ENCODE data around the gene ORM2.

The ORM2 gene

DNA sequence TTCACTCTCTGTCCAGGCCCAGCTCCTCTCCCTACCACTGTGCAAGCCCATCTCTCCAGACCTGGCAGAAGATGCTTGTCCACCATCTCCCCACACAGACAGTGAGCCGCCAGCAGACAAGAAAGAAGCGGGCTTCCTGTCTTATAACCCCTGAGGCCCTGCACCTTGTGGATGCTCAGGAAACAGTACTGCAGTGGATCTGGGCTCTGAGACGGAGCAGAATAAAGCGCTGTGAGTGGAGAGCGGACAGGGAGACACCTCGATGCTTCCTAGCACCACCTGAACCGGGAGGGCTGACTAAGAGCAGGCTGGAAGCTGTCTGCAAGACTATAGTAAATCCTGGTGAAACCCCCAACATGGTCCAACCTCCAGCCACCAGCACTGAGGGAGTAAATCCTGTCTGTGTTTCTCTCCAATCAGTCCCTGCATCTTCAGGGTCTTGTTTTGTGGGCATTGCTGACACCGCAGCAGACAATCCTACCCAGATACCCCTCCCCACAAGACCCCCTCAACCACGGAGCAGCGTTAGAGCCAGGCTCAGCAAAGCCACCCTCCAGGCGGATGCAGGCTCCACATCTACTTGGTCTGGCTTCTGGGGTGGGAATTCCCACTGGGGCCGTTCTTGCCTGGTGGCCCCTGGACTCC, 18.7 kb downstream of the ORM2 start:
- no peak for DNase-seq (ENCODE audit: low read depth in 1 of 2, low spot score in 1 of 2)

DNA sequence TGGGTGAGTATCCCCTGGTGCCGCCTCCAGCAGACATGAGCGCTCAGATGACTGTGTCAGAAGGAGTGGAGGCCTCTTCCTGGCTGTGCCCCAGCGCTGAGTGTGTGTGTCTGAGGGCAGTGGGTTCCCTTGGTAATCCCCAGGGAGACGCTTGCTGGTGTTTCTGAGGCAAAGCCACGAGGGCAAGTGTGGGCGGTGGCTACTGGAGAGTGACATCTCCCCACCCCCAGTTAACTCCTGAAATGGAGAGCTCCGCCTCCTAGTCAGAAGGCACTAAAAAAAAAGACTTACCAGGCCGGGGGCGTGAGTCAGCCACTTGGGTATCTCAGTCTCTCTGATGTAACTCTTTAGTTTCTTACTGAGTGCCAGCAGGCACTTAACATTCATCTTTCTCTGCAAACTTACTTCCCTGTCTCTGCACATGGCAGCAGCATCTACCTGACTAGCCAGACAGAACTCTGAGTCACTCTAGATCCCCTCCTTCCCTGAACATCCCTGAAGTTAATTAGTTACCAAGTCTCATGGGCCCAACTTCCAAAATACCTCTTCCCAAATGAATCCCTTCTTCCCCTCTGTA, 19.3 kb downstream of the ORM2 start:
- peak in 1 of 2 donors; percentile 75 for DNase-seq (ENCODE audit: low read depth in 1 of 2, low spot score in 1 of 2)

DNA sequence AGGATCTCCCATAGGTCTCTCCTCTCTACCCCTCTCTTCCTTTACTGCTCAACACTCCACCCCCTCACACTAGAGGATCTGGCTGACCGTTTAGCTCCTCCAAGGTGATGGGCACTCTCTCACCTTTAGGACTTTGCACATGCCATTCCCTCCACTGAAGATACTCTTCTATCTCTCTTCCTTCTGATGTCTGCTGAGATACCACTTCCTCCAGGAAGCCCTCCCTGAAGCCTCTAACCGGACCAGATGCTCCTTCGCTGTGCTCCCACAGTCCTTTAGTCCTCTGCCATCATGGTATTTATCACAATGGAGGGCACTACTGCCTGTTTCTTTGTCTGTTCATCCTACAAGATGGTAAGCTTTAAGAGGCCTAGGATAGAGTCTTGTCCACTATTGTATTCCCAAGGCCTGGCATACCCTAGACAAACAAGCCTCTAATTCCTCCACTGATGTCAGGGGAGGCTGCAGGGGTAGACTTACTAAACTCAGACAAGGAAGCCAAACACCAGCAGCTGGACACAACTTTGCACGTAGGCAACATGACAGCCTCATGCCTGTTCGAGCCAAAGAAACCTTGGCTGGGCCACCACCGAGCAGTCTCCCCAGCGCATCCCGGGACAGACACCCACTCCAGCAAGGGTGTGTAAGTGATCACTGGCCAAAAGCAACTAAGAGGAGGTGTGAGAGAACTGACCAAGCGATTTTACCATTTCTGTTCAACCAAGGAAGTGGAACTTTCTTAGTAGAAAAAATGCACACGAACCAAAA, 20.2 kb downstream of the ORM2 start:
- no peak for DNase-seq (ENCODE audit: low read depth in 1 of 2, low spot score in 1 of 2)

DNA sequence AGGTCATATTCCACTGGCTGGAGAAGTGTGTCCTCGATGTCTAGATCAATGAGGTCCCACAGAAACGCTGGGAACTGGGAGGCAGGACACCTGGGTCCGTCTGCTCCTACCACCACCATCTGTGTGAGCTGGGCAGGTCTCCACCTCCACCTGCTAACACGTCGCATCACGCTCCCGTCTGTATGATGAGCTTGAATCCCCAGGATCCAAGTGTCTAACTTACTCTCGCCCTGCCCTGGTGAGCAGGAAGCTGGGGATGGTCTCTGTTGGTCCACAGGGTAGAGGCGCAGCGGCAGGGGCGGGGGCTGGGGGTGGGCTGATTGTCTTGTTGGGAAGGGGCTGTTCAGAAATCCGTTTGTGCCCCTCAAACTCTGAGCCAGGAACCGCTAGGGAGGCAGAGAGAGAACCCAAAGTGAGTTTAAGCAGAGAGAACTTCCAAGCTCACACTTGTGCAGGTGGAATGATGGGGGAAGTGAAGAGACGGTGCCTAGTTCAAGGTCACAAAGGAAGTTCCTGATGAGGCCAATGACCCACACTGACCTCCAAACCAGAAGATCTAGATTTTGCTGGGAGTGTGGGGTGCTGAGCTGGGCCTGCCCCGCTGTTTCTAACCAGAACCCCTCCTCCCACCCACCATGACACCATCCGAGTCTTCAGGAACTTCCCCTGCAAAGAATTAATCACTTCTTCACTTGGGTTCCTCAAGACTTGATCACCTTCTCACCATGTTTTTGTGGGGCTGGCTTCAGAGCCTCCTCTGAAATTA, 21.1 kb downstream of the ORM2 start:
- no peak for DNase-seq (ENCODE audit: low read depth in 1 of 2, low spot score in 1 of 2)

DNA sequence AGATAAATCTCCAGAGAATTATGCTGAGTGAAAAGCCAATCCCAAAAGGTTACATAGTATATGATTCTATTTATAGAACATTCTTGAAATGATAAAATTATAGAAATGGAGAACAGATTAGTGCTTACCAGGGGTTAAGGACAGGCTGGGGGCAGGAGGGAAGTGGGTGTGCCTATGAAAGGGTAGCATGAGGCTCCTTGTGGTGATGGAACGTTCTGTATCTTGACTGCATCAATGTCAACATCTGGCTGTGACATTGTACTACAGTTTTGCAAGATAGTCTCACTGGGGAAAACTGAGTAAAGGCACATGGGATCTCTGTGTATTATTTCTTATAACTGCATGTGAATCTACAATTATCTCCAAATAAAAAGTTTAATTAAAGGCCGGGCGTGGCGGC, 22.3 kb downstream of the ORM2 start:
- DNase-seq (ENCODE audit: low read depth in 1 of 2, low spot score in 1 of 2), result no peak

DNA sequence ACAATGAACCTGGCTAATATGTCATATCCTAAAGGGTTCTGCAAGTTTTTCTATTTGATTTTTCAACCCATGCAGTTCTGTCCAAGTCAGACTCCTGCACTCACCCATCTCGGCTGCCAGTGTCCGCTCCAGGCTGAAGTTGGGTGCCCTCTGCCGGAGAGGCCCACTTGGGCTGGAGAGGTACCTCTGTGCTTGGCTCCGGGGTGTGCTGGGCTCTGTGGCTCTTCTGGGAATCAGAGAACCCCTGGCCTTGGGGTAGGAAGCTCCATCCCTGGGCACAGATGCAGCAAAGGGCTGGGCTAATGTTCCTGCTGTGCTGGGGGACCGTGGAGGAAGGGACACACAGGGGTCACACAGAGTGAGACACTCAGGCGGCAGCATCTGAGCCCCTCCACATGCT, 26.2 kb downstream of the ORM2 start:
- DNase-seq (ENCODE audit: low read depth in 1 of 2, low spot score in 1 of 2), result no peak

DNA sequence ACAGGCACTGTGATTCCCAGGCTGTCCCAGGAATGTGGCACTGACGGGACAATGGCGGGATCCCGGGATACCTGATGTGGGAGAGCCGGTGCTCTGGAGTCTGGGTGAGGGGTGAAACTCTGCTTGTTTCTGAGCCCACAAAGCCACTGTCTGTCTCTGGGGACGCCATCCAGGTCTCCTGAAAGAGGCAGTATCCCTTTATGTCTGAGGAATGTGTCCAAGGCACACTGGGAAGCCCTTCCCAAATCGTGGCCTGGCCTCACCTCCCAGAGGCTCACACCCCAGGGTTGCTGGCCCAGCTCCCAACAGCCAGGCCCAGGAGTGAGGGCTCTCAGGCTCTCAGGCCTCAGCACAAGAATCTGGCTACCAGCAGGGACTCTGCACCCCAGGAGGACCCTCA, 27.1 kb downstream of the ORM2 start:
- DNase-seq (ENCODE audit: low read depth in 1 of 2, low spot score in 1 of 2), result no peak

DNA sequence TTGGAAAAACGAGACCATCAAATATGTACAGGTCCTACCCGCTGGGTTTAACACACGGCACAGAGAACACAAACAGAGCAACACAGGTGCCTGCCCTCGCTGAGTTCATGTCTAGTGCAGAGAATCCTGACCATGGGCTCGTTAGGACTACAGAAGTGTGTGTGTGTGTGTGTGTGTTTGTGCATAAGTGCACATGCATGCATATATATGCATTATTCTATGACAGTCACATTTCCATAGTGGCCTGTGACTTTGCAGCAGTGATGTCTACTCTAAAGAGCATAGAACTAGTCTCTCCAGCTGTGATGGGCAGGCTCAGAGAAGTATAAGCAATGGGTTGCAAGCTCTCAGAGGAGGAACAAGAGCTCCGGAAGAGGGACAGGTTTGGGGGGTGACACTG, 27.7 kb downstream of the ORM2 start:
- no peak for DNase-seq (ENCODE audit: low read depth in 1 of 2, low spot score in 1 of 2)

DNA sequence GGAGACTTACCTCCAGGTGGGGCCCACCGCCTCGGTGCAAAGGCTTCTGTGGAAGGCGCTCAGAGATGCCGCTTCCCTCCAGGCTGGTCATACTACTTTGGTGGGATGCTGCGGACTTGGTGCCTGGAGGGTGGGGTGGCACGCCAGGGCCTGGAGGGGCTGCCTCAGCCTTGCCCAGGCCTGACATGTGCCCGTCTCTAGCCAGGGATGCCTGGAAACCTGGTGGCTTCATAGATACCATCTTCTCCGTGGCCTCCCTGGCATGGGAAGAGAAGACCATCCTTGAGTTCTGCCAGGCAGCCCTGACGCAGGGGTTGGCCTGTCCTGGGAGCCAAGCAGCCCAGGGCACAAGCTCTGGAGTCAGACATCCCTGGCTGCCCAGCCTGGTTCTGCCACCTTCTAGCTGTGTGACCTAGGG, 28.3 kb downstream of the ORM2 start:
- no peak for DNase-seq (ENCODE audit: low read depth in 1 of 2, low spot score in 1 of 2)

DNA sequence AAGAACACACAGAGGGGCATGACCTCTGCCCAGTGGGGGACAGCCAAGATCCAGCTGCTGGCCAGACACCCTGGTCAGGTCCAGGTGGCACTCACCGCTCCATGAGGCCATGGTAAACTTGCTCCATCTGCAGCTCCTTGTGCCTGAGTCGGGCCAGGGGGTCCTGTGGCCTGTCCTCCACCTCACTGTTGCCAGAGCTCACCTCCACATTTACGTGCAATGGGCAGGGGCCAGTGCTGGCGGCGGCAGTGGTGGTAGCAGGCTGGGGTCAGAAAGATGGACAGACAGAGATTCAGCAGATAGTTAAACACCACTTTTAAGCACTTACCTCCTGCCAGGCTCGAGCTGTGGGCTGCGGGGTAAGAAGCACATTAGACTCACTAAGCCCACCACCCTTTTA, 30.1 kb downstream of the ORM2 start:
- no peak for DNase-seq (ENCODE audit: low read depth in 1 of 2, low spot score in 1 of 2)

DNA sequence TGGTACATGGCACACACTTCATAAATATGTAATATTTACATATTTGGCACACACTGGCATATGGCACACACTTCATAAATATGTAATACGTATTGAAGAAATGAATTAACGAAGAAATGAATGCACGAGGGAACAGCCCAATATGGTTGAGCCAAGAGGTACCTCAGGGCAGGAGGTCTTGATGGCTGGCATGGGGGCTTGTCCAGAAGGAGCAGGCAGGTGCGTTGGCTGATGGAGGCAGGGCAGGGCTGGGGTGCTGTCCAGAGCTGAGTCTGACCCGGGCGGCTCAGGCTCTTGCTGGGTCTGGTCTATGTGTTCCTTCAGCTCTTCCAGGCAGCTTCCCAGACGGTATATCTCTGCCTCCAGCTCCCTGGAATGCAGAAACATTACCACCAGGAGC, 31.9 kb downstream of the ORM2 start:
- no peak for DNase-seq (ENCODE audit: low read depth in 1 of 2, low spot score in 1 of 2)

DNA sequence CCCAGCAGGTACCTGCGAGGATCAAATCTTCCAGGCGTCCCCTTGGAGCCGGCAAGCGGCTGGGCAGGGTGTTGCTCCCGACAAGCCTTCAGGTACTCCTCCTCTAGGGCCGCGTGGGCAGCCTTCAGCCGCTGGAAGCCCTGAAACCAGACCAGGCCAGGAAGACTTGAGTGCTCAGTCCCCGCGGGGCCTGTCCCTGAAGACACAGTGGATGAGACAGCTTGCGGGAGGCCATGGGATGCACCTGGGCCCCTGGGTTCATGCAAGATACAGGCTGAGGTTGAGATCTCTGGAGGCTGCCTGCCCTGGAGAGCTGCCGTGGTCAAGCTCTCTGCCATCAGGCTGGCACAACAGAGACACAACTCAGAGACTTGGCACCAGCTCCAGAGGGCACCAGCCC, 32.7 kb downstream of the ORM2 start:
- no peak for DNase-seq (ENCODE audit: low read depth in 1 of 2, low spot score in 1 of 2)

DNA sequence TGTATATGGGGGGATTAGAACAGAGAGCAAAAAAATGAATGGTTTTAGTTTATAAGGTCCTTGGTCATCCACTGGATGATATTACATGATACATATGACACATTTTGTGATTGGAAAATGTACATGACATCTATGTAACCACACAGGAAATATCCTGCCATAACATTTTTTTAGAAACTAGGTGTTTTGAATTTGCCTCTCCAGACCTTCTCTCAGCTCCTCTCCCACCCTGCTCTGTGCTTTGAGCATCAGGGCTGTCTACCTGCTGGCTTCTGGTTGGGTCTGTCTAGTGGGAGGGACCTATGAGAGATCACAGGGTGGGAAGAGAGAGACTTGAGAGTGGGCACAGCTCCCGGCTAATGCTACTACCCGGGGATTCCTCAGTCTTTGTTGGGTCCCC, 33.8 kb downstream of the ORM2 start:
- no peak for DNase-seq (ENCODE audit: low read depth in 1 of 2, low spot score in 1 of 2)

DNA sequence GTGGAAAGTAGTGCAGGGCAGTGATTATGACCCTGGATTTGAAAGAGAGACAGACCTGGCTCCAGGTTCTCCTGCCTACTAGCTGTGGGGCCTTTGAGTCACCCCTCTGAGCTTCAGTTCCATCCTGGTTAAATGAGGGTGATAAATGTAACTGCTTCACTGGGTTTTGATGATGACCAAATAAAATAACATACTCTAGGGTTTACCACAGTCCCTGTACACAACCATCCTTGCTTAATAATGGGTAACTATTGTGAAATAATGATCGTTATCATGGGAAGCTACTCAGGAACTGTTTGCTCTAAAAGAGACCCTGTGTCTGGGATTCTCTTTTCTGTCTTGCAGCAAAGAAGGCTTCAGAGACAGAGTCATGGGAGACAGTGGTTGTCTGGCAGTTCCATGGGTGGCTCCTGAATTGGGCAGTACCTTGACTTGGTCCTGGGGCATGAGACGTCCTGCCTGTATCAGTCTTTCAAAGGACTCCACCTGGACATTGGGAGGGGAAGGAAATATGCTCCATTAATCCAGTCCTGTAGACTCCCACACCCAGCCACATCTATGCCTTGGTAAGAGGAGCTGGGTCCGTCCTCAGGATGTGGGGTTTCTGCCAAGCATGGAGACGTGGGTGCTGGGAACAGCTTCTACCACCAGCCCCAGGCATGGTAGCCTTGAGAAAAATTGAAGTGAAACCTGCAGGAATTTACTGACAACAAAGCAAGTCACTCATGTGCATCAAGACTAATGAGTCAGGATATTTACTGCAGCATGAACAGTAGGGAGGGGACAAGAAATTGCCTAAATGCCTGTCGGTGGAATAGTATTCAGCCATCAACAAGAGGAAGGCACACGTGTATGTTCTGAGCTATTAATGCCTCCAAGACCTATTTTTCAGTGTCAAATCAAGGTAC, 34.7 kb downstream of the ORM2 start:
- DNase-seq (ENCODE audit: low read depth in 1 of 2, low spot score in 1 of 2), result no peak

DNA sequence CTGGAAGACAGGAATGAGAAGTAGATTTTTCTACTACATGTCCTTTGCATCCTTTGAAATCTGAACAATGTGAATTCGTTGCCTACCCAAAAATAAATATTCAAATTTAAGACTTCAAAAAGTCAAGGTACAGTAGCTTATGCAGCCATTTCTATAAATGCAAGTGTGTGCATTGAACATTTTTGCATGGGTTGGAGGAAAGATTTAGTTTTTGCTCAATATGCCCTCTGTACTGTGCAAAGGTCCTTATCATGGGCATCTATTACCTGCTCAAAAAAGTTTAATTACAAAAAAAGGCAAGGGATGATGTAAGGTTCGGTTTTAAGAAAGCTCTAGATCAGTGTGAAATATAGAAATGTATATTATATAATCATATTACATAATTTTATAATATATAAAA, 35.5 kb downstream of the ORM2 start:
- no peak for DNase-seq (ENCODE audit: low read depth in 1 of 2, low spot score in 1 of 2)

DNA sequence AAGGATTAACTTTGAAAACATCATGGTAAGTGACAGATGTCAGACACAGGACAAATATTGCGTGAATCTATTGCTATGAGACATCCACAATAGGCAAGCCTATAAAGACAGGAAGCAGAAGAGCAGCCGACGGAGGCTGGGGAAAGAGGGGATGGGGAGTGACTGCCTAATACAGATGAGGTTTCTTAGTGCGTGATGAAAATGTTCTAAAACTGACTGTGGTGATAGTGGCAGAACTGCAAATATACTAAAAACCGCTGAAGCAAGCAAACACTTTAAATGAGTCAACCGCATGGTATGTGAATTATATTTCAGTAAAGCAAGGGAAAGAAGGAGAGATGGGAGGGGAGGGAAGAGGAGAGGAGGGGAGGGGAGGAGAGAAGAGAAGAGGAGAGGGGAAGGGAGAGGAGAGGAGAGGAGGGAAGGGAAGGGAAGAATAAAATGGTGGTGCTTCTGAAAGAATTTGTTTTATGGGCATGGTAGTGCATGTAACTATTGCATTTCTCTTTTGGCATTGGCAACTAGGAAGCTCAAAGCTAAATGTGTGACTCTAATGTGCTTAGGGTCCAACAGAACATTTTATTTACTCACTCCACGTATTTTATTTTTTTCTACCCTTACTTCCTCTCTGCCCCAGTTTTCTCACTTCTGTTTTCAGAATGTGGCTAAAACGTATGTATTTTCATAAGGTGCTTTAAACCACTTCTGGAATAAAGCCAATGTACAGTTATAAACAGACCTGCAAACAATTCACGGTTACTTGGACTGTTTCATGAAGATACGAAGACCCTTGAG, 36.9 kb downstream of the ORM2 start:
- no peak for DNase-seq (ENCODE audit: low read depth in 1 of 2, low spot score in 1 of 2)

DNA sequence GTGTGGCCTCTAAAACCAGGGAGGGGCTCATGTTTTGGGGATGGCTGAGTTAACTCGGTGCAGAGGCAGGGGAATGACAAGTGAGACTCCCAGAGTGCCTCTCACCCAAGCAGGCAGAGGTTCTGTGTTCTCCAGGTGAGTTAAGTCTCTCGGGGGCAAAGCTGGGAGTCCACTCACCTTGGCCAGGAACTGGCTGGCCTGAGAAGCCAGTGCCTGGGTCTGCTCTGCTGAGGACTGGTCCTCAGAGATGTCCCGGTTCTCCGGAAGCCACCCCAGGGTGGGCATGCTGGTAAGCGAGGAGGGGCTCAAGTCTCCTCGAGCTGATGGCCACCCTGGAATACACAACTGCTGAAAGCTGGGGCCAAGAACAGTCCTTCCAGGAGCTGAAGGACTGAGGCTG, 37.7 kb downstream of the ORM2 start:
- DNase-seq (ENCODE audit: low read depth in 1 of 2, low spot score in 1 of 2), result no peak

DNA sequence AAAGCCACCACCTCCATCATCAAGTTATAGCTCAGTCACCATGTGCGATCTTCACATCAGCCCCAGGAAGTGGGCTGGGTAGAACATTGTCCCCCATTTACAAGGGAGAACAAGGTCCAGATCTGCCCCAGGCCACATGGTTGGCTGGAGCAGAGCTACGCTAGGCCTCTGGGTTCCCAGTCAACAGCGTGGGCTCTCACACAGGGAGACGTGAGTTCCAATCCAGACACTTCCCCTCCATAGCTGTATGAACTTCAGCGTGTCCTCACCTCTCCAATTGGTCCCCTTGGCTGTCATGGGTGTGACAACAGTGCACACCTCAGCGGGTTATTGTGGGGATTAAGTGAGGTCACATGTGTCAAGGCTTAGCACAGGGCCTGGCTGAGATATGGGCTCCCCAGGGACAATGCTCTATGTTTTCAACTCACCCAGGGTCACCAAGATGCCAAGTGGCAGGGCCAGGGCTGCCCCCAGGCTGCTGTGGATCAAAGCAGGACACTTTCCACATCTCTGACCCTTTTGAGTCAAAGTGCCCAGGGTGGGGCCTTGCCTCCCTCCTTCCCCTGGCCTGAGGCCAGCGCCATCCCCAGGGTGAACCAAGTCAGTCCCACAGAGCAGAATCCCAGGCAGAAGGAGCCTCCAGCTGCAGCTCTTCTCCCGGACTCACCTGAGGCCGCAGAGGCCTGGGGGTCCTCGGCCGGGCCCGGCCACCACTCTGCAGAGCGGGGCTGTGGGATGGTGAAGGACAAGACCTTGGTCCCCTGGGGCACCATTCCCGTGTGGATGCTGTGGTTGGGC, 38.3 kb downstream of the ORM2 start:
- DNase-seq (ENCODE audit: low read depth in 1 of 2, low spot score in 1 of 2), result no peak

Measured in stimulated activated CD4-positive, alpha-beta T cell treated with anti-CD3 and anti-CD28 coated beads, Interleukin-15, amount 100 ng/mL, for 1 hour (primary cell).